Measurements from ENCODE around the gene TSPAN13. TPM values are rescaled to one million over a fixed set of nuclear protein-coding genes. Genes with fewer than 3 reads are reported as not detected.

The TSPAN13 gene
- polyA plus RNA-seq, 1 donor (not counting 4 experiments of a cell fraction or from before 2014, with no cell fraction given), result 21.6 TPM

GRCh38 chr7:16719699-16720098 lies 33.9 kb upstream of the TSPAN13 start:
- dilution Hi-C loops (cut with MboI; ENCODE audit: extremely low pct_ligation_motif_present, low sequenced_read_pairs), result no loop called here
- H3K9me3 ChIP-seq (ENCODE audit: control insufficient read depth, low read depth, low read length), result no peaks in the 10 kb centered on the region
- H3K4me3 ChIP-seq (ENCODE audit: control insufficient read depth in 2 of 3, extremely low read depth in 1 of 3, insufficient read depth in 2 of 3, low read depth in 1 of 3, low read length in 3 of 3), result no peak overlapping the region
- no peak overlapping the region for H3K27ac ChIP-seq (ENCODE audit: control insufficient read depth, insufficient read depth, low read length)
- no peaks in the 10 kb centered on the region for H3K9me1 ChIP-seq (ENCODE audit: control insufficient read depth, extremely low read depth, insufficient read depth, low read length)
- H3K9ac ChIP-seq (ENCODE audit: control insufficient read depth, extremely low read depth, insufficient read depth, low read length), result no peak overlapping the region
- no peaks in the 10 kb centered on the region for H4K20me1 ChIP-seq (ENCODE audit: control insufficient read depth, extremely low read depth, insufficient read depth, low read length)
- H3K79me2 ChIP-seq (ENCODE audit: control insufficient read depth, insufficient read depth, low read length), result no peaks in the 10 kb centered on the region
- H3K4me2 ChIP-seq (ENCODE audit: control insufficient read depth, extremely low read depth, insufficient read depth, low read depth, low read length), result no peak overlapping the region
- no peak overlapping the region for H2AFZ ChIP-seq (ENCODE audit: control insufficient read depth, low read length)
- TF ChIP-seq EZH2 (IDR thresholded peaks at IDR 0.05; ENCODE audit: low read length) (no peak), CTCF (optimal IDR thresholded peaks at IDR 0.05 in 1 of 3, IDR thresholded peaks at IDR 0.05 in 1 of 3, conservative IDR thresholded peaks at IDR 0.05 in 1 of 3; ENCODE audit: extremely low read depth in 1 of 3, insufficient read depth in 2 of 3, low read length in 3 of 3) (no peak)
- no peak for FAIRE-seq
- no peak for DNase-seq (ENCODE audit: low read depth, low spot score)
- H3K4me1 ChIP-seq (ENCODE audit: control insufficient read depth, extremely low read depth, insufficient read depth, low read length), result no peaks in the 10 kb centered on the region
- no peaks in the 10 kb centered on the region for H3K27me3 ChIP-seq (ENCODE audit: control insufficient read depth, extremely low read depth, insufficient read depth, low read length)
- no peaks in the 10 kb centered on the region for H3K36me3 ChIP-seq (ENCODE audit: control insufficient read depth in 2 of 2, extremely low read depth in 1 of 2, insufficient read depth in 2 of 2, low read length in 2 of 2)

DNA sequence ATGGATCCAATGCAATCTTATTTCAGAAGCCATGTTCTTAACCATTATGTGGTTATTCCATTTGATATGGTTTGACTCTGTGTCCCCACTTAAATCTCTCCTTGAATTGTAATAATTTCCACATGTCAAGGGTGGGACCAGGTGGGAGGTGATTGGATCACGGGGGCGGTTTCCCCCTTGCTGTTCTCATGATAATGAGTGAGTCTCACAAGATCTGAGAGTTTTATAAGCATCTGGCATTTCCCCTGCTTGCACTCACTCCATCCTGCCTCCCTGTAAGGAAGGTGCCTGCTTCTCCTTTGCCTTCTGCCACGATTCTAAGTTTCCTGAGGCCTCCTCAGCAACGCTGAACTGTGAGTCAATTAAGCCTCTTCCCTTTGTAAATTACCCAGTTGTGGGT lies 32.0 kb upstream of the TSPAN13 start:
- Histone ChIP-seq H2AFZ (ENCODE audit: control insufficient read depth, low read length) (no peak overlapping the region), H3K4me3 (ENCODE audit: control insufficient read depth in 2 of 3, extremely low read depth in 1 of 3, insufficient read depth in 2 of 3, low read depth in 1 of 3, low read length in 3 of 3) (no peak overlapping the region), H3K9ac (ENCODE audit: control insufficient read depth, extremely low read depth, insufficient read depth, low read length) (no peak overlapping the region), H3K79me2 (ENCODE audit: control insufficient read depth, insufficient read depth, low read length) (no peaks in the 10 kb centered on the region), H3K36me3 (ENCODE audit: control insufficient read depth in 2 of 2, extremely low read depth in 1 of 2, insufficient read depth in 2 of 2, low read length in 2 of 2) (no peaks in the 10 kb centered on the region), H3K27me3 (ENCODE audit: control insufficient read depth, extremely low read depth, insufficient read depth, low read length) (no peaks in the 10 kb centered on the region), H3K4me1 (ENCODE audit: control insufficient read depth, extremely low read depth, insufficient read depth, low read length) (no peaks in the 10 kb centered on the region), H3K9me1 (ENCODE audit: control insufficient read depth, extremely low read depth, insufficient read depth, low read length) (no peaks in the 10 kb centered on the region), H3K9me3 (ENCODE audit: control insufficient read depth, low read depth, low read length) (no peaks in the 10 kb centered on the region), H4K20me1 (ENCODE audit: control insufficient read depth, extremely low read depth, insufficient read depth, low read length) (no peaks in the 10 kb centered on the region), H3K27ac (ENCODE audit: control insufficient read depth, insufficient read depth, low read length) (no peak overlapping the region), H3K4me2 (ENCODE audit: control insufficient read depth, extremely low read depth, insufficient read depth, low read depth, low read length) (no peak overlapping the region)
- TF ChIP-seq CTCF (optimal IDR thresholded peaks at IDR 0.05 in 1 of 3, IDR thresholded peaks at IDR 0.05 in 1 of 3, conservative IDR thresholded peaks at IDR 0.05 in 1 of 3; ENCODE audit: extremely low read depth in 1 of 3, insufficient read depth in 2 of 3, low read length in 3 of 3) (no peak), EZH2 (IDR thresholded peaks at IDR 0.05; ENCODE audit: low read length) (no peak)
- FAIRE-seq (no peak), DNase-seq (ENCODE audit: low read depth, low spot score) (no peak)
- dilution Hi-C loops (cut with MboI; ENCODE audit: extremely low pct_ligation_motif_present, low sequenced_read_pairs), result no loop called here
